Measurements from ENCODE around the gene SLCO2B1. TPM values are rescaled to one million over a fixed set of nuclear protein-coding genes. Genes with fewer than 3 reads are reported as not detected.

Gene SLCO2B1
- total and polyA plus RNA-seq, 2 of the 8 experiments (the other 6 are each of a cell fraction or from before 2014, with no cell fraction given), result 0.03 TPM; not detected in 1

GRCh38 chr11:75197512-75198277, 46.8 kb downstream of the SLCO2B1 start:
- Histone ChIP-seq H3K27me3 (replicated peaks in 1 of 4; ENCODE audit: control insufficient read depth in 3 of 4, extremely low read depth in 1 of 4, insufficient read depth in 3 of 4, low read length in 3 of 4) (no peaks in the 10 kb centered on the region), H2BK5ac (ENCODE audit: low read depth, low read length) (no peak overlapping the region), H3K9ac (replicated peaks in 1 of 4; ENCODE audit: extremely low read depth in 1 of 4, low read depth in 3 of 4, low read length in 3 of 4) (no peak overlapping the region), H2BK15ac (ENCODE audit: low read length) (no peak overlapping the region), H3K18ac (ENCODE audit: extremely low read depth, low read length) (no peak overlapping the region), H3K23ac (ENCODE audit: insufficient read length) (no peak overlapping the region), H3K14ac (ENCODE audit: insufficient read length) (no peak overlapping the region), H3K23me2 (ENCODE audit: low read depth, low read length) (no peaks in the 10 kb centered on the region), H3K4ac (replicated peaks; ENCODE audit: insufficient read length, low read depth, low read length) (no peak overlapping the region), H3K36me3 (ENCODE audit: control insufficient read depth in 2 of 4, insufficient read depth in 4 of 4, low read length in 3 of 4) (no peaks in the 10 kb centered on the region), H4K8ac (ENCODE audit: extremely low read depth, insufficient read depth, low read length) (no peak overlapping the region), H2BK120ac (replicated peaks; ENCODE audit: low read depth, low read length) (no peak overlapping the region), H4K91ac (replicated peaks; ENCODE audit: insufficient read length, low read length) (no peak overlapping the region), H3K79me1 (ENCODE audit: low read depth, low read length) (no peaks in the 10 kb centered on the region), H4K5ac (ENCODE audit: insufficient read length, low read depth, low read length) (no peak overlapping the region), H2BK12ac (ENCODE audit: low read depth, low read length) (no peak overlapping the region), H3K56ac (replicated peaks; ENCODE audit: insufficient read length, low read depth, low read length) (no peak overlapping the region), H3K27ac (ENCODE audit: low read depth, low read length) (no peak overlapping the region), H4K20me1 (replicated peaks in 1 of 2; ENCODE audit: control insufficient read depth in 1 of 2, insufficient read depth in 2 of 2, low read length in 2 of 2) (no peaks in the 10 kb centered on the region), H3K4me2 (ENCODE audit: insufficient read depth in 1 of 2, low read depth in 2 of 2, low read length in 2 of 2) (no peak overlapping the region), H2AK5ac (ENCODE audit: low read depth, low read length) (no peak overlapping the region), H3K79me2 (ENCODE audit: control insufficient read depth in 1 of 2, insufficient read depth in 2 of 2, low read length in 2 of 2) (no peaks in the 10 kb centered on the region), H3K4me3 (ENCODE audit: extremely low read depth in 1 of 4, insufficient read depth in 2 of 4, low read depth in 3 of 4, low read length in 4 of 4) (no peak overlapping the region), H3K9me3 (ENCODE audit: insufficient read depth in 2 of 2, low read depth in 1 of 2, low read length in 1 of 2) (no peaks in the 10 kb centered on the region), H3K4me1 (replicated peaks in 1 of 4; ENCODE audit: control insufficient read depth in 3 of 4, insufficient read depth in 4 of 4, low read length in 3 of 4) (peaks cover 0 to 2% (median 0%) of the 10 kb centered on the region in 4 experiments; a peak in 1 of 7 replicates), H2BK20ac (ENCODE audit: low read length) (no peak overlapping the region), H2AFZ (ENCODE audit: low read length) (no peak overlapping the region)
- CTCF ChIA-PET (ENCODE audit: partially characterized antibody), result interaction anchor here (3.0 to 45.7 kb wide), 3 partner anchors 45 to 51 kb away, joined by 15 to 825 read pairs (median 726); partner anchors contain the start of genes SLCO2B1 and TPBGL
- no peak for DNase-seq (ENCODE audit: low read depth in 1 of 2, low spot score in 2 of 2)
- no peak for FAIRE-seq
- WGBS, 2 experiments (ENCODE audit: extremely low coverage in 1 of 2, insufficient coverage in 1 of 2, insufficient read length in 1 of 2, insufficient replicate concordance in 2 of 2, low coverage in 1 of 2, low lambda C conversion rate in 2 of 2, missing lambda C conversion rate in 1 of 2), result 86% methylated on average over 4 of the region's 4 CpGs; no CpG with 5 or more reads in 1 of the 2 experiments
- POLR2A ChIA-PET (ENCODE audit: partially characterized antibody), result no interaction called here
- TF ChIP-seq TEAD4 (IDR thresholded peaks at IDR 0.05; ENCODE audit: low read depth, low read length) (no peak), JUN (IDR thresholded peaks at IDR 0.05; ENCODE audit: low read depth, low read length) (no peak), SRF (IDR thresholded peaks at IDR 0.05; ENCODE audit: low read depth, low read length) (no peak), EZH2 (IDR thresholded peaks at IDR 0.05; ENCODE audit: low read depth, low read length, severe bottlenecking) (no peak), SAP30 (IDR thresholded peaks at IDR 0.05; ENCODE audit: insufficient read depth, insufficient replicate concordance, low read length) (no peak), BRCA1 (IDR thresholded peaks at IDR 0.05; ENCODE audit: low read depth, low read length) (no peak), SP4 (IDR thresholded peaks at IDR 0.05; ENCODE audit: low read length) (no peak), CHD1 (IDR thresholded peaks at IDR 0.05; ENCODE audit: low read depth, low read length) (no peak), PHF8 (conservative IDR thresholded peaks at IDR 0.05; ENCODE audit: low read depth, low read length) (no peak), SIN3A (conservative IDR thresholded peaks at IDR 0.05 in 1 of 2, IDR thresholded peaks at IDR 0.05 in 1 of 2; ENCODE audit: low read depth in 1 of 2, low read length in 2 of 2) (no peak), GABPA (IDR thresholded peaks at IDR 0.05; ENCODE audit: borderline replicate concordance, insufficient read depth, low read length) (no peak)

All from H1 (cell line).